Aorta (tissue), 5 donors: ENCODE measurements around the gene SIPA1L3. TPM values are rescaled to one million over a fixed set of nuclear protein-coding genes. Genes with fewer than 3 reads are reported as not detected.

ENCODE experiments used
- ATAC-seq: fragments of 200-7000 bp; cut with Tn5 transposase; one replicate; pipeline ENCODE4 v1.9.1; 2022; ENCODE audit warnings: moderate library complexity; ENCODE audit not compliant: low FRiP score
- DNase-seq, 2 donors: peaks; one replicate each; pipeline ENCODE4 v3.0.0-alpha.2; 2020
- H3K27ac ChIP-seq, 2 donors: one replicate each; pipeline ENCODE4 v1.5.1; 2013; ENCODE audit warnings: low read length in 2 of 2, mild to moderate bottlenecking in 2 of 2, moderate library complexity in 2 of 2, control low read depth in 1 of 2, inconsistent platforms in 1 of 2, low read depth in 1 of 2
- H3K27me3 ChIP-seq, 2 donors: one replicate each; pipeline ENCODE4 v1.6.1; 2013; ENCODE audit warnings: control low read depth in 1 of 2, low read length in 1 of 2, mild to moderate bottlenecking in 1 of 2, moderate library complexity in 1 of 2; ENCODE audit not compliant: insufficient read depth in 2 of 2, control insufficient read depth in 1 of 2
- H3K36me3 ChIP-seq, 2 donors: one replicate each; pipeline ENCODE4 v1.6.1; 2013; ENCODE audit warnings: control low read depth in 1 of 2, low read length in 1 of 2, mild to moderate bottlenecking in 1 of 2; ENCODE audit not compliant: insufficient read depth in 2 of 2, control insufficient read depth in 1 of 2
- H3K4me1 ChIP-seq, 2 donors: one replicate each; pipeline ENCODE4 v1.6.1; 2013; ENCODE audit warnings: low read length in 2 of 2, control low read depth in 1 of 2, mild to moderate bottlenecking in 1 of 2, moderate library complexity in 1 of 2; ENCODE audit not compliant: insufficient read depth in 2 of 2, control insufficient read depth in 1 of 2
- H3K4me3 ChIP-seq, 2 donors: one replicate each; pipeline ENCODE4 v1.5.1; 2013; ENCODE audit warnings: low read length in 2 of 2, control low read depth in 1 of 2, mild to moderate bottlenecking in 1 of 2
- H3K9me3 ChIP-seq: one replicate; pipeline ENCODE4 v1.6.1; 2013; ENCODE audit warnings: mild to moderate bottlenecking, low read length; ENCODE audit not compliant: control insufficient read depth
- WGBS, 2 donors: extraction: QIAGEN DNeasy Blood & Tissue Kit; methylation state at CpG; one replicate each; pipeline ENCODE4 v1.1.7; 2013; 5-methylcytosine and 5-hydroxymethylcytosine counted together
- intact Hi-C, 2 donors: fragments of 100-400 bp; cut with DNase I; formaldehyde crosslinking; loops; one replicate each; pipeline versions ENCODE4 v1.14.2 to v1.15.0; 2022
- polyA plus RNA-seq, 2 donors: library from polyadenylated mRNA; stranded (reverse); fragments of 200-250 nt; gene quantifications; one replicate each; pipeline ENCODE4 v1.2.3, GENCODE V29; 2013
- total RNA-seq, 2 donors: library from RNA; stranded (reverse); fragmentation: NEBNext Ultra II Directional; extraction: Animal tissue kit (Norgen Biotek cat#: 25700); gene quantifications; one replicate each; pipeline ENCODE4 v1.2.1, GENCODE V29; 2021
- donor health status: healthy with polysubstance abuse.
- donor health status: Bipolar disorder and iron deficiency.
- donor health status: DM: no; HTN: no; CAD: no.
- donor health status: DM: no; HTN: no; CAD: no.
- donor health status: DM: yes; HTN: yes; CAD: no.

The SIPA1L3 gene
- total and polyA plus RNA-seq, 4 donors: 1.3 to 20.9 (median 11.2) TPM

DNA sequence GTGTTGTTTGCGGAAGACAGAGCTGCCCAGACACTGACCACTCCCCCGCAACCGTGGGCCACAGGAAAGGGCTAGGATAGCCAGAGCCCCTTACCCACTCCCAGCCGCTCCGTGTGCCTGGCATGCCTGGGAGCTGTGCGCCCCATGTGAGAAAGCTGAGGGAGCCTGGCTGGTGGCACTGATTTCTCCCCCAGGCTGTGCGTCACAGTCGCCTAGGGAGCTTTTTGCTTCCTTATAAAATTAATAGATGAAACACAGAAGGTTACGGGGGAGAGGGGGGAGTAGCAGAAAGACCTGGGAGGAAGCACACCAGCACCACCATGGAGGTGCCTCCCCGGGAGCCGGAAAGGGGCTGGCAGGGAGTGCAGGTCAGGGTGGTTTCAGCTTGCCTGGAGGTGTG is 292.3 kb downstream of the SIPA1L3 start:
- H3K27me3 ChIP-seq: no peaks in the 10 kb centered on the region
- DNase-seq (no peak), ATAC-seq (no peak)
- no peaks in the 10 kb centered on the region for H3K4me1 ChIP-seq
- H3K9me3 ChIP-seq: no peaks in the 10 kb centered on the region
- WGBS, 2 donors: 92 to 93% methylated on average over 11 of the region's 11 CpGs
- H3K4me3 ChIP-seq: no peak overlapping the region
- H3K27ac ChIP-seq: no peak overlapping the region
- H3K36me3 ChIP-seq: no peaks in the 10 kb centered on the region
- intact Hi-C loops: no loop called here

DNA sequence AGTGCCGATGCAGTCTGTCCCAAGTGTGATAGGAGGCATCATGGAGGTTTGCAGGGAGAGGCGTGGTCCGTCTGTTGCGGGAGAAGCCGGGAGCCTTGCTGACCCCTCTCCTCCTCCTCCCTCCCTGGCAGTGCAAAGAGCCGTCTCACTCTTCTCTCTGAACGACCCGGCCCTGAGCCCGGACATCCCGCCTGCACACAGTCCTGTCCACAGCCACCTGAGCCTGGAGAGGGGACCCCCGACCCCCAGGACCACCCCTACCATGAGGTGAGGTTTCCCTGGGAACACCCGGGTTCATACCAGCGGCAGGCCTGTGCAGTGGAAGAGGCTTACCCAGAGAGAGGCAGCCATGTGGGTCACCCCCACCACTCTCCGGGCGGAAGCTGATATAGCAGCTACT is 294.7 kb downstream of the SIPA1L3 start:
- Histone ChIP-seq H3K4me3 (no peak overlapping the region), H3K9me3 (no peaks in the 10 kb centered on the region), H3K4me1 (no peaks in the 10 kb centered on the region), H3K27me3 (no peaks in the 10 kb centered on the region), H3K27ac (no peak overlapping the region), H3K36me3 (no peaks in the 10 kb centered on the region)
- no peak for ATAC-seq
- intact Hi-C loops: no loop called here
- 89 to 91% methylated on average over 14 to 15 of the region's 15 CpGs for WGBS, 2 donors
- no peak for DNase-seq

DNA sequence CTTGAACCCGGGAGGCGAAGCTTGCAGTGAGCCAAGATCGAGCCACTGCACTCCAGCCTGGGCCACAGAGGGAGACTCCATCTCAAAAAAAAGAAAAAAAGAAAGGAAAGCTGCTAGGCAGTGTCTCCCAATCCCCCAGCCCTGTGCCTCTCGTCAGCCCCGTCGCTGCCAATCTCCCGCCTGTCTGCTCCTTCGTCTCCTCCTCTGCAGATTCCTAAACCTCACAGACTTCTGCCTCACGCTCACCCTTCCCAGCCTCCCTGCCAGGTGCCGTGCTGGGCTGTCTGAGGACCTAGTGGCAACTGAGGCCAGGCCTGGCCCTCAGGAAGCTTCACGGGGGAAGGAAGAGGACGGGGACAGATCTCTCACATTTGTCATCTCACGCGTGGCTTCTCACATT is 295.5 kb downstream of the SIPA1L3 start:
- WGBS, 2 donors: 91 to 94% methylated on average over 14 of the region's 14 CpGs
- Histone ChIP-seq H3K4me1 (no peaks in the 10 kb centered on the region), H3K27ac (no peak overlapping the region), H3K36me3 (no peaks in the 10 kb centered on the region), H3K9me3 (no peaks in the 10 kb centered on the region), H3K27me3 (no peaks in the 10 kb centered on the region), H3K4me3 (no peak overlapping the region)
- no peak for ATAC-seq
- no peak for DNase-seq
- intact Hi-C loops: no loop called here

- ATAC-seq: no peak
- Histone ChIP-seq H3K27ac (no peak overlapping the region), H3K9me3 (no peaks in the 10 kb centered on the region), H3K36me3 (no peaks in the 10 kb centered on the region), H3K27me3 (no peaks in the 10 kb centered on the region), H3K4me3 (no peak overlapping the region), H3K4me1 (no peaks in the 10 kb centered on the region)
- intact Hi-C loops: no loop called here
- 90 to 91% methylated on average over 13 of the region's 13 CpGs for WGBS, 2 donors
- DNase-seq: no peak
Measured at GRCh38 chr19:38203197-38203596, 296.2 kb downstream of the SIPA1L3 start.

- no peak overlapping the region for H3K4me3 ChIP-seq
- WGBS, 2 donors: 95% methylated on average over 7 to 8 of the region's 8 CpGs
- H3K27ac ChIP-seq: no peak overlapping the region
- H3K4me1 ChIP-seq: no peaks in the 10 kb centered on the region
- no peaks in the 10 kb centered on the region for H3K36me3 ChIP-seq
- DNase-seq (no peak), ATAC-seq (no peak)
- H3K9me3 ChIP-seq: no peaks in the 10 kb centered on the region
- intact Hi-C loops: no loop called here
- no peaks in the 10 kb centered on the region for H3K27me3 ChIP-seq
Measured at GRCh38 chr19:38204096-38204495, 297.1 kb downstream of the SIPA1L3 start.

- Histone ChIP-seq H3K27me3 (no peaks in the 10 kb centered on the region), H3K36me3 (no peaks in the 10 kb centered on the region), H3K9me3 (no peaks in the 10 kb centered on the region)
Measured at GRCh38 chr19:38204728-38205127, 297.7 kb downstream of the SIPA1L3 start.

GRCh38 chr19:38206006-38206745 is 299.2 kb downstream of the SIPA1L3 start:
- WGBS, 2 donors: 88 to 90% methylated on average over 28 to 36 of the region's 36 CpGs
- ATAC-seq (no peak), DNase-seq (no peak)
- Histone ChIP-seq H3K4me3 (no peak overlapping the region), H3K9me3 (no peaks in the 10 kb centered on the region), H3K4me1 (no peaks in the 10 kb centered on the region), H3K27ac (no peak overlapping the region), H3K27me3 (no peaks in the 10 kb centered on the region), H3K36me3 (no peaks in the 10 kb centered on the region)
- intact Hi-C loops: no loop called here

More at GRCh38 chr19:38204728-38205127, 297.7 kb downstream of the SIPA1L3 start:
- ATAC-seq (no peak), DNase-seq (no peak)
- Histone ChIP-seq H3K27ac (no peak overlapping the region), H3K4me3 (no peak overlapping the region), H3K4me1 (no peaks in the 10 kb centered on the region)
- intact Hi-C loops: no loop called here
- 95 to 96% methylated on average over 8 of the region's 8 CpGs for WGBS, 2 donors

DNA sequence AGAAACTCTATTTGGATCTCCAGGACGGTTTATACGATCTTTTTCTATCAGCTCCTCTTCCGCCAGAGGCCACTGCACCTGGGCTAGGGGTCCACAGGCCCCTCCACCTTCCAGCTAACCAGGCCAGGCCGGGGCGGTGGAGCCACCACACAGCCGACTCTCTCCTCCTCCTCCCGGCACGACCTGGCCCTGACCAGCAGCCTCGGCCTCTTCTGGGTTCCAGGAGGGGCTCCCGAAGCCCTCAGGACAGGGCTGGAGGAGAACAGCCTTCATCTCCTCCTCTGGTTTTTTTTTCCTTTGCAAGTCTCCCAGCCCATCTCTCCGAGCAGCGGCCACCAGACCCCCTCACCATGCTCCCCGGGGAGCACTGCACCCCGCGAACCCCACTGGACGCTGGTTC is 299.9 kb downstream of the SIPA1L3 start:
- 56 to 59% methylated on average over 16 of the region's 16 CpGs for WGBS, 2 donors
- H3K27me3 ChIP-seq: no peaks in the 10 kb centered on the region

GRCh38 chr19:38207543-38207942 is 300.5 kb downstream of the SIPA1L3 start:
- H3K27me3 ChIP-seq: no peaks in the 10 kb centered on the region
- WGBS, 2 donors: 14 to 19% methylated on average over 11 to 12 of the region's 12 CpGs

More for the DNA sequence above, 299.9 kb downstream of the SIPA1L3 start:
- ATAC-seq (no peak), DNase-seq (no peak)
- intact Hi-C loops: no loop called here
- H3K4me3 ChIP-seq: no peak overlapping the region
- no peaks in the 10 kb centered on the region for H3K4me1 ChIP-seq
- no peaks in the 10 kb centered on the region for H3K36me3 ChIP-seq
- no peaks in the 10 kb centered on the region for H3K9me3 ChIP-seq
- no peak overlapping the region for H3K27ac ChIP-seq

More at GRCh38 chr19:38207543-38207942, 300.5 kb downstream of the SIPA1L3 start:
- Histone ChIP-seq H3K9me3 (no peaks in the 10 kb centered on the region), H3K4me3 (no peak overlapping the region), H3K4me1 (no peaks in the 10 kb centered on the region), H3K27ac (no peak overlapping the region), H3K36me3 (no peaks in the 10 kb centered on the region)
- intact Hi-C loops: no loop called here
- DNase-seq (no peak), ATAC-seq (no peak)
